ENCODE results near the gene WDR5.

GRCh38 chr9:134158753-134159392, 23.0 kb downstream of the WDR5 start:
- no peak for TF ChIP-seq TAF1 (IDR thresholded peaks at IDR 0.05; ENCODE audit: low read depth, low read length)
- no peak for TF ChIP-seq POLR2A (IDR thresholded peaks at IDR 0.05; ENCODE audit: low read depth, low read length)
- TF ChIP-seq SPI1 (IDR thresholded peaks at IDR 0.05; ENCODE audit: low read depth, low read length), result no peak

Data from GM12891 (cell line).